H1 (cell line): ENCODE results near the gene TCERG1. TPM values are rescaled to one million over a fixed set of nuclear protein-coding genes. Genes with fewer than 3 reads are reported as not detected.
A peak's percentile ranks its signal among the peaks of the same experiment; 100 is the strongest.

ENCODE experiments used
- CTCF ChIA-PET: fragments of 300-600 bp; sonication (Branson Sonifier 250); formaldehyde crosslinking; loops from one replicate; lab custom pipeline; 2021; ENCODE audit not compliant: partially characterized antibody; lab: Charles Lee
- POLR2A ChIA-PET: fragments of 300-600 bp; sonication (Branson Sonifier 250); formaldehyde crosslinking; loops from one replicate; lab custom pipeline; 2021; ENCODE audit warnings: inconsistent platforms; ENCODE audit not compliant: partially characterized antibody; lab: Charles Lee
- DNase-seq, 2 experiments: peaks; one replicate each; pipeline versions ENCODE4 v3.0.0 to v3.0.0-alpha.2; 2010 to 2022; ENCODE audit warnings: low spot score in 2 of 2, low read depth in 1 of 2, mixed read lengths in 1 of 2
- FAIRE-seq: peaks from 2 replicates; lab custom pipeline; 2011; peaks lifted over from hg19 to GRCh38; lab: Jason Lieb, UNC
- H2AFZ ChIP-seq: 2 replicates; pipeline ENCODE4 v1.8.1; 2012; ENCODE audit warnings: low read length, inconsistent platforms
- H2AK5ac ChIP-seq: 2 replicates; pipeline ENCODE4 v1.6.1; 2013; ENCODE audit warnings: low read depth, low read length
- H2BK120ac ChIP-seq: replicated peaks from 2 replicates; pipeline ENCODE3; 2013; ENCODE audit warnings: low read depth, low read length, inconsistent platforms
- H2BK12ac ChIP-seq: 2 replicates; pipeline ENCODE4 v1.6.1; 2013; ENCODE audit warnings: low read depth, low read length
- H2BK15ac ChIP-seq: 2 replicates; pipeline ENCODE4 v1.6.1; 2013; ENCODE audit warnings: low read length
- H2BK20ac ChIP-seq: 2 replicates; pipeline ENCODE4 v1.6.1; 2013; ENCODE audit warnings: low read length
- H2BK5ac ChIP-seq: 2 replicates; pipeline ENCODE4 v1.6.1; 2013; ENCODE audit warnings: low read depth, low read length
- H3K14ac ChIP-seq: 2 replicates; pipeline ENCODE4 v1.6.1; 2013; ENCODE audit warnings: inconsistent platforms; ENCODE audit not compliant: insufficient read length
- H3K18ac ChIP-seq: 2 replicates; pipeline ENCODE4 v1.6.1; 2013; ENCODE audit warnings: low read length; ENCODE audit errors: extremely low read depth
- H3K23ac ChIP-seq: 2 replicates; pipeline ENCODE4 v1.6.1; 2013; ENCODE audit warnings: inconsistent platforms; ENCODE audit not compliant: insufficient read length
- H3K23me2 ChIP-seq: 2 replicates; pipeline ENCODE4 v1.6.1; 2013; ENCODE audit warnings: low read depth, low read length
- H3K27ac ChIP-seq: 2 replicates; pipeline ENCODE4 v1.6.1; 2011; ENCODE audit warnings: low read depth, low read length, inconsistent platforms
- H3K27me3 ChIP-seq, 4 experiments: replicated peaks in 1 of 4; 1 replicate in 1 of 4; 2 replicates in 3 of 4; pipeline versions ENCODE4 v1.6.1 to v1.8.1; 2011 to 2013; ENCODE audit warnings: low read length in 3 of 4, mild to moderate bottlenecking in 3 of 4, inconsistent platforms in 2 of 4, mixed read lengths in 2 of 4, moderate library complexity in 1 of 4; ENCODE audit not compliant: control insufficient read depth in 3 of 4, insufficient read depth in 3 of 4; ENCODE audit errors: extremely low read depth in 1 of 4
- H3K36me3 ChIP-seq, 4 experiments: 2 replicates each; pipeline versions ENCODE4 v1.6.1 to v1.8.1; 2011 to 2013; ENCODE audit warnings: mild to moderate bottlenecking in 4 of 4, low read length in 3 of 4, moderate library complexity in 2 of 4, control low read depth in 1 of 4, inconsistent platforms in 1 of 4; ENCODE audit not compliant: insufficient read depth in 4 of 4, control insufficient read depth in 2 of 4
- H3K4ac ChIP-seq: replicated peaks from 2 replicates; pipeline ENCODE3; 2013; ENCODE audit warnings: low read length, low read depth, mixed read lengths, inconsistent platforms; ENCODE audit not compliant: insufficient read length
- H3K4me1 ChIP-seq, 4 experiments: replicated peaks in 1 of 4; 1 replicate in 1 of 4; 2 replicates in 3 of 4; pipeline versions ENCODE4 v1.6.1 to v1.8.1; 2011 to 2013; ENCODE audit warnings: low read length in 3 of 4, inconsistent platforms in 2 of 4, mixed read lengths in 1 of 4; ENCODE audit not compliant: insufficient read depth in 4 of 4, control insufficient read depth in 3 of 4
- H3K4me2 ChIP-seq, 2 experiments: 2 replicates each; pipeline versions ENCODE4 v1.6.1 to v1.8.1; 2011 to 2013; ENCODE audit warnings: low read depth in 2 of 2, low read length in 2 of 2, control low read depth in 1 of 2, inconsistent platforms in 1 of 2, mild to moderate bottlenecking in 1 of 2; ENCODE audit not compliant: insufficient read depth in 1 of 2
- H3K4me3 ChIP-seq, 4 experiments: fragments of 200-600, 300-600 bp in 1 of 4; sonication (generic), shearing (Covaris generic), sonication (Bioruptor Twin) in 1 of 4; 2 replicates each; pipeline versions ENCODE4 v1.5.1 to v1.8.1; 2011 to 2016; ENCODE audit warnings: low read length in 4 of 4, low read depth in 3 of 4, control low read depth in 2 of 4, inconsistent platforms in 2 of 4, mild to moderate bottlenecking in 2 of 4, mixed read lengths in 1 of 4, moderate library complexity in 1 of 4; ENCODE audit not compliant: insufficient read depth in 2 of 4; ENCODE audit errors: extremely low read depth in 1 of 4
- H3K56ac ChIP-seq: replicated peaks from 2 replicates; pipeline ENCODE3; 2013; ENCODE audit warnings: low read depth, mild to moderate bottlenecking, mixed read lengths, low read length, inconsistent platforms; ENCODE audit not compliant: insufficient read length
- H3K79me1 ChIP-seq: 2 replicates; pipeline ENCODE4 v1.6.1; 2013; ENCODE audit warnings: low read depth, low read length, control low read depth
- H3K79me2 ChIP-seq, 2 experiments: 2 replicates each; pipeline versions ENCODE4 v1.6.1 to v1.8.1; 2012 to 2013; ENCODE audit warnings: low read length in 2 of 2, mild to moderate bottlenecking in 2 of 2, inconsistent platforms in 1 of 2; ENCODE audit not compliant: insufficient read depth in 2 of 2, control insufficient read depth in 1 of 2
- H3K9ac ChIP-seq, 4 experiments: replicated peaks in 1 of 4; 1 replicate in 1 of 4; 2 replicates in 3 of 4; pipeline versions ENCODE4 v1.6.1 to v1.8.1; 2011 to 2013; ENCODE audit warnings: low read depth in 3 of 4, low read length in 3 of 4, control low read depth in 2 of 4, mild to moderate bottlenecking in 2 of 4, moderate library complexity in 2 of 4, inconsistent platforms in 1 of 4; ENCODE audit errors: extremely low read depth in 1 of 4
- H3K9me3 ChIP-seq, 2 experiments: 2 replicates each; pipeline versions ENCODE4 v1.6.1 to v1.8.1; 2012 to 2013; ENCODE audit warnings: mild to moderate bottlenecking in 2 of 2, moderate library complexity in 2 of 2, control low read depth in 1 of 2, inconsistent platforms in 1 of 2, low read depth in 1 of 2, low read length in 1 of 2, mixed read lengths in 1 of 2; ENCODE audit not compliant: insufficient read depth in 2 of 2
- H4K20me1 ChIP-seq, 2 experiments: replicated peaks in 1 of 2; 2 replicates each; pipeline versions ENCODE3 to v1.8.1; 2011 to 2013; ENCODE audit warnings: inconsistent platforms in 2 of 2, low read length in 2 of 2, mild to moderate bottlenecking in 1 of 2; ENCODE audit not compliant: insufficient read depth in 2 of 2, control insufficient read depth in 1 of 2
- H4K5ac ChIP-seq: 2 replicates; pipeline ENCODE4 v1.6.1; 2013; ENCODE audit warnings: low read length, low read depth, mixed read lengths, inconsistent platforms; ENCODE audit not compliant: insufficient read length
- H4K8ac ChIP-seq: 2 replicates; pipeline ENCODE4 v1.8.0; 2013; ENCODE audit warnings: mild to moderate bottlenecking, moderate library complexity, low read length, inconsistent platforms; ENCODE audit not compliant: insufficient read depth; ENCODE audit errors: extremely low read depth
- H4K91ac ChIP-seq: replicated peaks from 2 replicates; pipeline ENCODE3; 2013; ENCODE audit warnings: low read length, mixed read lengths, inconsistent platforms; ENCODE audit not compliant: insufficient read length
- BACH1 ChIP-seq: IDR thresholded peaks from 2 replicates; pipeline ENCODE4 v1.6.1; 2012; ENCODE audit warnings: low read length, improper control_type of control experiment
- CTCF ChIP-seq, 3 experiments: IDR thresholded peaks; 1 replicate in 2 of 3; 2 replicates in 1 of 3; pipeline versions ENCODE4 v1.5.1 to v1.6.1; 2011; ENCODE audit warnings: low read length in 3 of 3, mild to moderate bottlenecking in 3 of 3, inconsistent platforms in 2 of 3, low read depth in 1 of 3, moderate library complexity in 1 of 3; ENCODE audit not compliant: insufficient read depth in 1 of 3; ENCODE audit errors: control extremely low read depth in 1 of 3
- MAFK ChIP-seq: IDR thresholded peaks from 2 replicates; pipeline ENCODE4 v1.6.1; 2012; ENCODE audit warnings: low read depth, mild to moderate bottlenecking, improper control_type of control experiment, low read length
- MAX ChIP-seq: IDR thresholded peaks from 2 replicates; pipeline ENCODE4 v1.6.1; 2012; ENCODE audit warnings: inconsistent platforms
- RAD21 ChIP-seq, 2 experiments: IDR thresholded peaks in 1 of 2; conservative IDR thresholded peaks in 1 of 2; 2 replicates each; pipeline ENCODE4 v1.6.1; 2011; ENCODE audit warnings: low read depth in 2 of 2, low read length in 2 of 2, improper control_type of control experiment in 1 of 2, inconsistent platforms in 1 of 2, mild to moderate bottlenecking in 1 of 2, moderate library complexity in 1 of 2
- WGBS, 2 experiments: shearing (Covaris generic) in 1 of 2; methylation state at CpG; one replicate each; pipeline versions ENCODE4 v1.1.6 to v1.1.7; 2013 to 2015; ENCODE audit warnings: low lambda C conversion rate in 2 of 2, mixed read lengths in 2 of 2, inconsistent platforms in 1 of 2, low coverage in 1 of 2, missing lambda C conversion rate in 1 of 2; ENCODE audit not compliant: insufficient replicate concordance in 2 of 2, insufficient coverage in 1 of 2, insufficient read length in 1 of 2; ENCODE audit errors: extremely low coverage in 1 of 2, missing lambda C conversion rate in 1 of 2; 5-methylcytosine and 5-hydroxymethylcytosine counted together
- polyA plus RNA-seq, 7 experiments: library from polyadenylated mRNA; depleted of rRNA in 3 of 7; stranded (reverse) in 5 of 7; unstranded in 2 of 7; fragments of >200 nt in 5 of 7; fragments of 200-250 nt in 2 of 7; gene quantifications; 1 replicate in 5 of 7; 2 replicates in 1 of 7; 4 replicates in 1 of 7; pipeline versions ENCODE4 v1.2.1 to v1.2.3, GENCODE V29; 2011 to 2013; ENCODE audit warnings: missing spikeins in 2 of 7, mixed read lengths in 2 of 7
- total RNA-seq: library from RNA; stranded (reverse); fragmentation: NEBNext Ultra II Directional; extraction: Animal tissue kit (Norgen Biotek cat#: 25700); gene quantifications from 2 replicates; pipeline ENCODE4 v1.2.1, GENCODE V29; 2021

Gene TCERG1
- total and polyA plus RNA-seq, 2 of the 8 experiments (the other 6 are each of a cell fraction or from before 2014, with no cell fraction given): 105 to 122 TPM

GRCh38 chr5:146533260-146533857 lies 86.2 kb downstream of the TCERG1 start:
- H3K27ac ChIP-seq: no peak overlapping the region
- no peak overlapping the region for H2BK120ac ChIP-seq
- H2BK12ac ChIP-seq: no peak overlapping the region
- ChIA-PET CTCF (interaction anchor here (0.5 to 6.5 kb wide), 44 partner anchors 9 to 850 kb away, joined by 3 to 87 read pairs (median 4); partner anchors contain the start of gene GPR151), POLR2A (interaction anchor here (0.7 to 1.0 kb wide), 2 partner anchors 454 to 655 kb away, joined by 3 read pairs; no protein-coding TSS in a partner anchor)
- H3K4me1 ChIP-seq: peaks cover 0 to 7% (median 3%) of the 10 kb centered on the region in 4 experiments; a peak in 4 of 7 replicates
- H3K23me2 ChIP-seq: no peaks in the 10 kb centered on the region
- no peak overlapping the region for H2BK20ac ChIP-seq
- no peak overlapping the region for H3K9ac ChIP-seq
- no peak overlapping the region for H3K23ac ChIP-seq
- no peak overlapping the region for H3K14ac ChIP-seq
- no peaks in the 10 kb centered on the region for H3K79me2 ChIP-seq
- H3K4me3 ChIP-seq: no peak overlapping the region
- H2AK5ac ChIP-seq: no peak overlapping the region
- H4K8ac ChIP-seq: no peak overlapping the region
- no peak overlapping the region for H3K4me2 ChIP-seq
- no peak overlapping the region for H3K4ac ChIP-seq
- peak; percentile 91 for FAIRE-seq
- DNase-seq: peak; percentile 60 to 84
- TF ChIP-seq MAFK: no peak
- TF ChIP-seq MAX: no peak
- peak; percentile 92 to 93 for TF ChIP-seq RAD21 (IDR thresholded peaks at IDR 0.05 in 1 of 2, conservative IDR thresholded peaks at IDR 0.05 in 1 of 2; ENCODE audit: low read depth in 2 of 2, low read length in 2 of 2)
- TF ChIP-seq CTCF (IDR thresholded peaks at IDR 0.05; ENCODE audit: control extremely low read depth in 1 of 3, insufficient read depth in 1 of 3, low read depth in 1 of 3, low read length in 3 of 3): peak; percentile 61 to 92 (median 82)
- 0 out of 2 replicates have a peak, but pooled peaks have one; percentile 16 for TF ChIP-seq BACH1
- no peaks in the 10 kb centered on the region for H3K79me1 ChIP-seq
- peak overlapping the region; percentile 78; the same call in 1 of the 2 replicates for H2AFZ ChIP-seq
- no peak overlapping the region for H2BK5ac ChIP-seq
- no peaks in the 10 kb centered on the region for H3K27me3 ChIP-seq
- no peak overlapping the region for H3K56ac ChIP-seq
- peak overlapping the region; percentile 65 for H4K91ac ChIP-seq
- H2BK15ac ChIP-seq: no peak overlapping the region
- 22% methylated on average over 6 of the region's 7 CpGs; no CpG with 5 or more reads in 1 of the 2 experiments for WGBS, 2 experiments
- no peaks in the 10 kb centered on the region for H4K20me1 ChIP-seq
- H3K9me3 ChIP-seq: no peaks in the 10 kb centered on the region
- 0 out of 2 replicates have a peak overlapping the region, but pooled peaks have one; percentile 20 for H3K18ac ChIP-seq
- no peaks in the 10 kb centered on the region for H3K36me3 ChIP-seq
- H4K5ac ChIP-seq: no peak overlapping the region
